Measurements from ENCODE around the gene BRK1. TPM values are rescaled to one million over a fixed set of nuclear protein-coding genes. Genes with fewer than 3 reads are reported as not detected.
"Not testable (repeated sequence)": the region's sequence is repeated elsewhere in the genome, so short reads cannot be mapped to it uniquely, and the experiment has no call there.

The BRK1 gene
- total RNA-seq, 1 donor from 2014 or later = 133 TPM

DNA sequence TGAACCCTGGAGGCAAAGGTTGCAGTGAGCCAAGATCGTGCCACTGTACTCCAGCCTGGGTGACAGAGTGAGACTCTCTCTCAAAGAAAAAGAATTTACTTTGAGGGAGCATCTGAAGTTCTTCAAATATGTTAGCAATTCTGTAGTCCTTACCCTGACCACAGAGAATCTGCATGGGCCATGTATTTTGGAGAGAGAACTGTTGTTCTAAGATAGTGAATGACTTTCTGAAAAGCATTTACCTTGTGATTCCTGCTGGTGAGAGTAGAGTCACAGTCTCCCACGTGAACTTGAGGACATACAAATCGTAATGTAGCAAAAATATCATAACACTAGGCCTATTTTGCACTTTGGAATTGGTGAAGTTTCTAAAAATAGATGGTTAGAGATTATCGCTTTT is 3.9 kb downstream of the BRK1 start:
- Histone ChIP-seq H3K27ac (no peak overlapping the region), H3K4me1 (peaks cover 6% of the 10 kb centered on the region), H3K4me3 (no peak overlapping the region), H4K20me1 (ENCODE audit: low read depth) (peaks cover 33% of the 10 kb centered on the region), H3K4me2 (no peak overlapping the region), H3K79me2 (ENCODE audit: low read depth) (peaks cover 76% of the 10 kb centered on the region), H3K36me3 (no peaks in the 10 kb centered on the region), H3K27me3 (no peaks in the 10 kb centered on the region), H3K9ac (no peak overlapping the region), H2AFZ (replicated peaks) (no peak overlapping the region), H3K9me3 (ENCODE audit: low read depth) (no peaks in the 10 kb centered on the region), H3F3A (ENCODE audit: low read depth) (no peaks in the 10 kb centered on the region)
- H3K36me3 Mint-ChIP-seq = peaks cover 4% of the 10 kb centered on the region
- H3K4me3 Mint-ChIP-seq = no peak overlapping the region
- no peak overlapping the region for H3K27ac Mint-ChIP-seq
- H3K9me3 Mint-ChIP-seq = no peaks in the 10 kb centered on the region
- H3K4me1 Mint-ChIP-seq = peaks cover 17% of the 10 kb centered on the region
- peaks cover 2% of the 10 kb centered on the region for H3K27me3 Mint-ChIP-seq (ENCODE audit: insufficient read depth, low read depth)
- no peak for TF ChIP-seq EZH2 (IDR thresholded peaks at IDR 0.05)
- TF ChIP-seq EZH2phosphoT487 (IDR thresholded peaks at IDR 0.05) = no peak
- TF ChIP-seq, protein P1, sequence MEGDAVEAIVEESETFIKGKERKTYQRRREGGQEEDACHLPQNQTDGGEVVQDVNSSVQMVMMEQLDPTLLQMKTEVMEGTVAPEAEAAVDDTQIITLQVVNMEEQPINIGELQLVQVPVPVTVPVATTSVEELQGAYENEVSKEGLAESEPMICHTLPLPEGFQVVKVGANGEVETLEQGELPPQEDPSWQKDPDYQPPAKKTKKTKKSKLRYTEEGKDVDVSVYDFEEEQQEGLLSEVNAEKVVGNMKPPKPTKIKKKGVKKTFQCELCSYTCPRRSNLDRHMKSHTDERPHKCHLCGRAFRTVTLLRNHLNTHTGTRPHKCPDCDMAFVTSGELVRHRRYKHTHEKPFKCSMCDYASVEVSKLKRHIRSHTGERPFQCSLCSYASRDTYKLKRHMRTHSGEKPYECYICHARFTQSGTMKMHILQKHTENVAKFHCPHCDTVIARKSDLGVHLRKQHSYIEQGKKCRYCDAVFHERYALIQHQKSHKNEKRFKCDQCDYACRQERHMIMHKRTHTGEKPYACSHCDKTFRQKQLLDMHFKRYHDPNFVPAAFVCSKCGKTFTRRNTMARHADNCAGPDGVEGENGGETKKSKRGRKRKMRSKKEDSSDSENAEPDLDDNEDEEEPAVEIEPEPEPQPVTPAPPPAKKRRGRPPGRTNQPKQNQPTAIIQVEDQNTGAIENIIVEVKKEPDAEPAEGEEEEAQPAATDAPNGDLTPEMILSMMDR (IDR thresholded peaks at IDR 0.05) = no peak
- no peak for DNase-seq (ENCODE audit: low spot score)

DNA sequence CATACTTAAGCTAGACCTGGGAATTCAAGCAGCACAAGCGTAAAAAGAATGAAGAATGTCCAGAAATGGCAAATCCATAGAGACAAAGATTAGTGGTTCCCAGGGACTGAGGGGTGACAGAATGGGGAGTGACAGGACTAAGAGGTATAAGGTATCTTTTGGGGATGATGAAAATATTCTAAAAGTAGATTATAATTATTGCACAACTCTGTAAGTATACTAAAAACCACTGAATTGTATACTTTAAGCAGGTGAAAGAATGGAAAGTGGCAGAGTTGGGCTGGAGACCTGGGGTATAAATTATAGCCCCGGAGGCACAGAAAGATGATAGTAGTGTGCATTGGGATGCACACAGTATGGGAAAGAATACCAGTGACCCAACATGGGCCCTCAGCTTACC is 5.6 kb downstream of the BRK1 start:
- H3K36me3 Mint-ChIP-seq = peaks cover 13% of the 10 kb centered on the region
- H3K9me3 Mint-ChIP-seq = no peaks in the 10 kb centered on the region

DNA sequence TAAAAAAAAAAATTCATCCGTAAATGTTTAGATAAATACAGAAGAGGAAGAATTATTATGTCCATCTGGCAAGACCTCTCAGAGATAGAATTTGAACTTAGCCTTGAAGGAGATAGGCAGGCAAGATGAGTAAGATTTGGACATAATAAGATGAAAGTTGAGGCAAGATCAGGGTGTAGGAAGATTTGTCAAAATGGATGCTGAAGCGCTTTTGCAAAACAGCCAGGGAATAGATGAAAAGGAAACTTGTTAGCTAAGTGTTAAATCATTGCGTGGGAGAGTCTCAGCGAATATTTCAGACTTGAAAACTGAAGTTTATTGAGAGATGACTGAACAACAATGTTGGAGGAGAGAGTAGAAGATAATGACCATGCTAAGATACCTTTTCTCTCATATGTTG is 7.2 kb downstream of the BRK1 start:
- no peak for DNase-seq (ENCODE audit: low spot score)
- TF ChIP-seq EZH2 (IDR thresholded peaks at IDR 0.05) = no peak
- TF ChIP-seq, protein P1 (IDR thresholded peaks at IDR 0.05) = no peak
- TF ChIP-seq EZH2phosphoT487 (IDR thresholded peaks at IDR 0.05) = no peak
- Histone ChIP-seq H3K4me1 (no peaks in the 10 kb centered on the region), H2AFZ (replicated peaks) (no peak overlapping the region), H3K9ac (no peak overlapping the region), H3K4me3 (no peak overlapping the region), H3K4me2 (no peak overlapping the region), H4K20me1 (ENCODE audit: low read depth) (peaks cover 26% of the 10 kb centered on the region), H3K9me3 (ENCODE audit: low read depth) (no peaks in the 10 kb centered on the region), H3K27me3 (no peaks in the 10 kb centered on the region), H3F3A (ENCODE audit: low read depth) (no peaks in the 10 kb centered on the region), H3K79me2 (ENCODE audit: low read depth) (peaks cover 56% of the 10 kb centered on the region), H3K36me3 (no peaks in the 10 kb centered on the region), H3K27ac (no peak overlapping the region)
- Mint-ChIP-seq H3K27ac (no peak overlapping the region), H3K9me3 (no peaks in the 10 kb centered on the region), H3K4me3 (no peak overlapping the region), H3K27me3 (ENCODE audit: insufficient read depth, low read depth) (peaks cover 2% of the 10 kb centered on the region), H3K36me3 (peaks cover 26% of the 10 kb centered on the region), H3K4me1 (peaks cover 2% of the 10 kb centered on the region)

More for the DNA sequence above, 5.6 kb downstream of the BRK1 start:
- Mint-ChIP-seq H3K27me3 (ENCODE audit: insufficient read depth, low read depth) (peaks cover 2% of the 10 kb centered on the region), H3K4me3 (no peak overlapping the region), H3K4me1 (peaks cover 11% of the 10 kb centered on the region), H3K27ac (no peak overlapping the region)
- Histone ChIP-seq H2AFZ (replicated peaks) (no peak overlapping the region), H3K27me3 (no peaks in the 10 kb centered on the region), H3K4me2 (no peak overlapping the region), H3K79me2 (ENCODE audit: low read depth) (peaks cover 73% of the 10 kb centered on the region), H3F3A (ENCODE audit: low read depth) (no peaks in the 10 kb centered on the region), H3K9ac (no peak overlapping the region), H3K9me3 (ENCODE audit: low read depth) (no peaks in the 10 kb centered on the region), H3K4me1 (peaks cover 6% of the 10 kb centered on the region), H3K36me3 (no peaks in the 10 kb centered on the region), H4K20me1 (ENCODE audit: low read depth) (peaks cover 36% of the 10 kb centered on the region), H3K4me3 (no peak overlapping the region), H3K27ac (no peak overlapping the region)
- DNase-seq (ENCODE audit: low spot score) = no peak
- TF ChIP-seq, protein P1 (IDR thresholded peaks at IDR 0.05) = no peak
- TF ChIP-seq EZH2phosphoT487 (IDR thresholded peaks at IDR 0.05) (no peak), EZH2 (IDR thresholded peaks at IDR 0.05) (no peak)

DNA sequence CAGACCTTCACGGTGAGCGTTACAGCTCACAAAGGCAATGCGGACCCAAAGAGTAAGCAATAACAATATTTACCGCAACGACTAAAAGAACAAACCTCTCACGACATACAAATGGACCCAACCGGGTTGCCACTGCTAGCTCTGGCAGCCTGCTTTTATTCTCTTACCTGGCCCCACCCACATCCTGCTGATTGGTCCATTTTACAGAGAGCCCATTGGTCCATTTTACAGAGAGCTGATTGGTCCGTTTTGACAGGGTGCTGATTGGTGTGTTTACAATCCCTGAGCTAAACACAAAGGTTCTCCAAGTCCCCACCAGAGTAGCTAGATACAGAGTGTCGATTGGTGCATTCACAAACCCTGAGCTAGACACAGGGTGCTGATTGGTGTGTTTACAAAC is 20.4 kb downstream of the BRK1 start:
- H3K9me3 ChIP-seq (ENCODE audit: low read depth); H3K79me2 ChIP-seq (ENCODE audit: low read depth); H3K36me3 Mint-ChIP-seq; DNase-seq (ENCODE audit: low spot score); H3K4me1 ChIP-seq; H3K4me3 Mint-ChIP-seq; H3K4me1 Mint-ChIP-seq; H3K9me3 Mint-ChIP-seq; H3K27me3 Mint-ChIP-seq (ENCODE audit: insufficient read depth, low read depth); H3F3A ChIP-seq (ENCODE audit: low read depth); H3K4me3 ChIP-seq; H3K4me2 ChIP-seq; H3K27me3 ChIP-seq; H3K27ac Mint-ChIP-seq; H3K27ac ChIP-seq; H3K9ac ChIP-seq; H4K20me1 ChIP-seq (ENCODE audit: low read depth); H3K36me3 ChIP-seq; H2AFZ ChIP-seq (replicated peaks): not testable (repeated sequence)

All from neural progenitor cell (in vitro differentiated cells).